Loucy (cell line): ENCODE results near the gene ASPHD2.
"Not testable (repeated sequence)": the region's sequence is repeated elsewhere in the genome, so short reads cannot be mapped to it uniquely, and the experiment has no call there.

Experiments used
- H2AFZ ChIP-seq: fragments of 200-600 bp; sonication (generic); 2 replicates; pipeline ENCODE4 v1.6.0; 2016; ENCODE audit warnings: antibody characterized with exemption, mild to moderate bottlenecking, low read length, moderate library complexity
- H3F3A ChIP-seq: fragments of 200-600 bp; 2 replicates; pipeline ENCODE4 v1.6.0; 2016; ENCODE audit warnings: antibody characterized with exemption, low read depth, mild to moderate bottlenecking
- H3K27me3 ChIP-seq: fragments of 200-600 bp; sonication (generic); 2 replicates; pipeline ENCODE4 v1.6.1; 2014; ENCODE audit warnings: low read length, mild to moderate bottlenecking; ENCODE audit not compliant: insufficient read depth, poor library complexity, severe bottlenecking
- H3K36me3 ChIP-seq: fragments of 200-600 bp; sonication (generic); 2 replicates; pipeline ENCODE4 v1.6.1; 2016; ENCODE audit warnings: low read length; ENCODE audit not compliant: insufficient read depth
- H3K4me1 ChIP-seq: fragments of 200-600 bp; sonication (generic); 2 replicates; pipeline ENCODE4 v1.5.1; 2014; ENCODE audit warnings: low read length, mild to moderate bottlenecking; ENCODE audit not compliant: insufficient read depth, poor library complexity, severe bottlenecking
- H3K4me2 ChIP-seq: fragments of 200-600 bp; sonication (generic); 2 replicates; pipeline ENCODE4 v1.6.0; 2014; ENCODE audit warnings: antibody characterized with exemption, low read length, low read depth, mild to moderate bottlenecking; ENCODE audit not compliant: poor library complexity, severe bottlenecking
- H3K4me3 ChIP-seq: fragments of 200-600 bp; sonication (generic); 2 replicates; pipeline ENCODE4 v1.5.1; 2014; ENCODE audit warnings: low read length, mild to moderate bottlenecking, mixed read lengths; ENCODE audit not compliant: poor library complexity, severe bottlenecking
- H3K79me2 ChIP-seq: fragments of 200-600 bp; sonication (generic); 2 replicates; pipeline ENCODE4 v1.6.1; 2014; ENCODE audit warnings: low read length; ENCODE audit not compliant: insufficient read depth
- H3K9ac ChIP-seq: fragments of 200-600 bp; sonication (generic); 2 replicates; pipeline ENCODE4 v1.6.0; 2014; ENCODE audit warnings: mild to moderate bottlenecking, low read depth, low read length, moderate library complexity; ENCODE audit not compliant: poor library complexity, severe bottlenecking
- H3K9me2 ChIP-seq: fragments of 200-600 bp; sonication (generic); replicated peaks from 2 replicates; pipeline ENCODE4 v1.6.1; 2016; ENCODE audit warnings: low read depth, low read length, mixed read lengths
- H3K9me3 ChIP-seq: fragments of 200-600 bp; sonication (generic); 2 replicates; pipeline ENCODE4 v1.6.1; 2014; ENCODE audit warnings: mild to moderate bottlenecking, antibody characterized with exemption, low read length, low read depth; ENCODE audit not compliant: insufficient read depth
- H4K20me1 ChIP-seq: fragments of 200-600 bp; sonication (generic); 2 replicates; pipeline ENCODE4 v1.6.0; 2014; ENCODE audit warnings: antibody characterized with exemption, low read length, mild to moderate bottlenecking; ENCODE audit not compliant: insufficient read depth, poor library complexity, severe bottlenecking
- EZH2phosphoT487 ChIP-seq: fragments of 200-600 bp; IDR thresholded peaks from 2 replicates; pipeline ENCODE4 v1.6.1; 2018; ENCODE audit warnings: antibody characterized with exemption, mild to moderate bottlenecking, moderate library complexity, borderline replicate concordance
- TF ChIP-seq, protein P1 (sequence below): fragments of 200-600 bp; sonication (generic); conservative IDR thresholded peaks from 2 replicates; pipeline ENCODE4 v1.5.1; 2014; ENCODE audit warnings: mild to moderate bottlenecking, antibody characterized with exemption, low read length

ASPHD2 gene

DNA sequence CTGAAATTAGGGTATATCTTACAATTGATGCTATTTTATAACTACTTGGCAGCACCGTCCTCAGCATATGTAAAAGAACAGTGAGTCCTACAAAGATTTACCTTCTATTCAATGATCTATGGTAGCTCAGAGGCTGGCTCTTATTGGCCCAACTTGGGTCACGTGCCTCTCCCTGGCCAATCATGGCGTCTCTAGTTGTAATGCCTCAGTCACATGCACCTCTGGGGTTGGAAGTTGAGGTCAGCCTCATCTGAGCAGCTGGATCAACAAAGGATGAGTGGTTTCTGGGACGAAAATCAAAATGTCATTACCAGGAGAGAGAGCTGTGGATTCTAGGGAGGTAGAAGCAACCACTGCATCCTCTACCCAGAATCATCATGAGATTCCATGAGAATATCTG lies 22.9 kb upstream of the ASPHD2 start:
- Histone ChIP-seq H3K9me2 (no peaks in the 10 kb centered on the region), H4K20me1 (no peaks in the 10 kb centered on the region), H3K36me3 (no peaks in the 10 kb centered on the region), H3K4me3 (no peak overlapping the region), H3F3A (no peaks in the 10 kb centered on the region), H3K9ac (no peak overlapping the region), H2AFZ (no peak overlapping the region), H3K79me2 (no peaks in the 10 kb centered on the region), H3K4me1 (no peaks in the 10 kb centered on the region), H3K27me3 (peaks cover 8% of the 10 kb centered on the region), H3K9me3 (no peaks in the 10 kb centered on the region), H3K4me2 (no peak overlapping the region)
- TF ChIP-seq EZH2phosphoT487, result no peak
- TF ChIP-seq, protein P1, sequence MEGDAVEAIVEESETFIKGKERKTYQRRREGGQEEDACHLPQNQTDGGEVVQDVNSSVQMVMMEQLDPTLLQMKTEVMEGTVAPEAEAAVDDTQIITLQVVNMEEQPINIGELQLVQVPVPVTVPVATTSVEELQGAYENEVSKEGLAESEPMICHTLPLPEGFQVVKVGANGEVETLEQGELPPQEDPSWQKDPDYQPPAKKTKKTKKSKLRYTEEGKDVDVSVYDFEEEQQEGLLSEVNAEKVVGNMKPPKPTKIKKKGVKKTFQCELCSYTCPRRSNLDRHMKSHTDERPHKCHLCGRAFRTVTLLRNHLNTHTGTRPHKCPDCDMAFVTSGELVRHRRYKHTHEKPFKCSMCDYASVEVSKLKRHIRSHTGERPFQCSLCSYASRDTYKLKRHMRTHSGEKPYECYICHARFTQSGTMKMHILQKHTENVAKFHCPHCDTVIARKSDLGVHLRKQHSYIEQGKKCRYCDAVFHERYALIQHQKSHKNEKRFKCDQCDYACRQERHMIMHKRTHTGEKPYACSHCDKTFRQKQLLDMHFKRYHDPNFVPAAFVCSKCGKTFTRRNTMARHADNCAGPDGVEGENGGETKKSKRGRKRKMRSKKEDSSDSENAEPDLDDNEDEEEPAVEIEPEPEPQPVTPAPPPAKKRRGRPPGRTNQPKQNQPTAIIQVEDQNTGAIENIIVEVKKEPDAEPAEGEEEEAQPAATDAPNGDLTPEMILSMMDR, result no peak

DNA sequence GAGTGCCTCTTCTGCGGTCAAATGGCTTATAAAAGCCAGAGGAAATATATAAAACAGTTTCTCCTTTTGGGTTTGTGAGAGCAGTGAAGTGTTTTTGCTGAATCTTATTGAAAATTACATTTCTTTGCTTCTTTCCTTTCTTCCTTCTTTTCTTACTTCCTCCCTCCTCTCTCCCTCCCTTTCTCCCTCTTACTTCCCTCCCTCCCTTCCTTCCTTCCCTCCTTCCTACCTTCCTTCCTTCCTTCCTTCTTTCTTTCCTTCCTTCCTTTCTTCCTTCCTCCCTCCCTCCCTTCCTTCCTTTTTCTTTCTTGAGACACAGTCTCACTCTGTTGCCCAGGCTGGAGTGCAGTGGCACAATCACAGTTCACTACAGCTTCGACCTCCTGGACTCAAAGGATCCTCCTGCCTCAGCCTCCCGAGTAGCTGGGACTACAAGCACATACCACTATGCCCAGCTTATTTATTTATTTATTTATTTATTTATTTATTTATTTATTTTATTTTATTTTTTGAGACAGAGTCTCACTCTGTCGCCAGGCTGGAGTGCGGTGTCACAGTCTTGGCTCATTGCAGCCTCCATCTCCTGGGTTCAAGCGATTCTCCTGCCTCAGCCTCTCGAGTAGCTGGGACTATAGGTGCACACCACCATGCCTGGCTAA lies 20.4 kb upstream of the ASPHD2 start:
- H3K4me1 ChIP-seq, H4K20me1 ChIP-seq, H3K9ac ChIP-seq, H3K9me3 ChIP-seq, H3K36me3 ChIP-seq, H3K79me2 ChIP-seq, H3K9me2 ChIP-seq, H3K4me2 ChIP-seq, H3K4me3 ChIP-seq, H3F3A ChIP-seq, H2AFZ ChIP-seq: not testable (repeated sequence)
- peaks cover 16% of the 10 kb centered on the region for H3K27me3 ChIP-seq

DNA sequence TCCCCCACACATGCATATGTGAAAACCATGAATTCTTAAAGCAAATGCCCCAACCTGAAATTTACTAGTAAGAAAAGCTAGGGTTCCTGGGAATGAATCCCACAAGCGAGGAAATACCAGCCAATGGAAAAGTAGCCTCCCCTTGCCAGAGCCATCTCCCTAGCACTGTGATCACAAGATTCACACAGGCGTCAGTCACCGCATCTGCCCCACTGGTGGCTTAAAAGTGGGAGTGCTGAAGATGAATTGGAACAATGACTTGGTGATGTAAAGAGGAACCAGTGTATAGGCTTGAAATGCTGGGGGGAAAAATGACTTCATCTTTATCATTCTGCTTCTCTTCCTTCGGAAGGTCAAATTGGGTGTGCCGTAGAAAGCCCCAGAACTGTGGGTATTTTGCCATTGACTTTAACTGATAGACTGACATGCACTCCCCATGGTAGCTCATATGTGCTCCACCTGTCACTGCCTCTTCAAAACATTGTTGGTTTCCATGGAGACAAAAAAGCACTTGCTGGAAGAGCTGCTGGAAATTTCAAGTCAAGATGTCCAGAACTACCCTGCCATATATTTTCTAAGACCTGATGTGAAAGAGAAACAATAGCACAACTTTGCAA lies 19.2 kb upstream of the ASPHD2 start:
- Histone ChIP-seq H3K9me2 (no peaks in the 10 kb centered on the region), H3F3A (no peaks in the 10 kb centered on the region), H3K4me1 (no peaks in the 10 kb centered on the region), H4K20me1 (no peaks in the 10 kb centered on the region), H3K9ac (no peak overlapping the region), H3K27me3 (peaks cover 16% of the 10 kb centered on the region), H2AFZ (no peak overlapping the region), H3K36me3 (no peaks in the 10 kb centered on the region), H3K79me2 (no peaks in the 10 kb centered on the region), H3K4me2 (no peak overlapping the region), H3K9me3 (no peaks in the 10 kb centered on the region), H3K4me3 (no peak overlapping the region)
- TF ChIP-seq, protein P1, result no peak
- no peak for TF ChIP-seq EZH2phosphoT487

DNA sequence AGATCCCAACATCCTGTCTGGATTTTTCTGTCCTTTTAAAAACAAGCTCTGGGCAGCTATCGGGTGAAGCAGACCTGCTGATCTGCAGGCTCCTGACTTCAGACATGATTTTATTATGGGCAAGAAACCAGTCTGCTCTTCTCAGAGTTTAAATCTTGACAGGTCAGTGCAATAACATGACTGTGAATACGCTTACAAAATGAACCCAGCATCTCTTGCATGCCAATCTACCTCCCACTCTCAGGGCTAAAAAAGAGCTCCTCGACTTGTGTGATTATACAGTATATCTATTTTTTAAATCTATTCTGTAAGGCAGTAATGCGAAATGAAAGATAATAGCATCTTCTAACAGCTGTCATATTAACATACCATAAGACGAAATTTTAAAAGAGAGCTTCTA lies 18.7 kb upstream of the ASPHD2 start:
- TF ChIP-seq, protein P1, result no peak
- TF ChIP-seq EZH2phosphoT487, result no peak
- Histone ChIP-seq H3K4me1 (no peaks in the 10 kb centered on the region), H3F3A (no peaks in the 10 kb centered on the region), H3K79me2 (no peaks in the 10 kb centered on the region), H3K36me3 (no peaks in the 10 kb centered on the region), H4K20me1 (no peaks in the 10 kb centered on the region), H2AFZ (no peak overlapping the region), H3K4me3 (no peak overlapping the region), H3K9me2 (no peaks in the 10 kb centered on the region), H3K27me3 (peaks cover 16% of the 10 kb centered on the region), H3K9me3 (no peaks in the 10 kb centered on the region), H3K4me2 (no peak overlapping the region), H3K9ac (no peak overlapping the region)
